GM12872 (cell line): ENCODE results near the gene UBE3B.

Experiments
- TF ChIP-seq, protein P1 (sequence below): IDR thresholded peaks from 3 replicates; pipeline ENCODE4 v1.5.1; 2011; ENCODE audit warnings: low read depth, mild to moderate bottlenecking, low read length, moderate library complexity; ENCODE audit not compliant: insufficient read depth

UBE3B gene

DNA sequence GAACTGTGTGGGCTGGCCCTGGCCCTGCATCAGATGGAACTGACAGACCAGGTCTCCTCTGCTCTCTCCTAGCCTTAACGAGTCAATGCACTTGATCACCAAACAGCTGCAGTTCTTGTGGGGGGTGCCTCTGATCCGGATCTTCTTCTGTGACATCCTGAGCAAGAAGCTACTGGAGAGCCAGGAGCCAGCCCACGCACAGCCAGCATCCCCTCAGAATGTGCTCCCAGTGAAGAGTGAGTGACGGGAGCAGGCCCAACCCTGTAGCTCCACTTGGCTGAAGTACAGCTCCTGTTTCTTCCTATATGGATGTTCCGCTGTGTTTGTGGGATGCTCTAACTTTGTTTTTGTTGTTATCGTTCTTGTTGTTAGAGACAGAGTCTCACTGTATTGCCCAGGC lies 23.9 kb downstream of the UBE3B start:
- TF ChIP-seq, protein P1, sequence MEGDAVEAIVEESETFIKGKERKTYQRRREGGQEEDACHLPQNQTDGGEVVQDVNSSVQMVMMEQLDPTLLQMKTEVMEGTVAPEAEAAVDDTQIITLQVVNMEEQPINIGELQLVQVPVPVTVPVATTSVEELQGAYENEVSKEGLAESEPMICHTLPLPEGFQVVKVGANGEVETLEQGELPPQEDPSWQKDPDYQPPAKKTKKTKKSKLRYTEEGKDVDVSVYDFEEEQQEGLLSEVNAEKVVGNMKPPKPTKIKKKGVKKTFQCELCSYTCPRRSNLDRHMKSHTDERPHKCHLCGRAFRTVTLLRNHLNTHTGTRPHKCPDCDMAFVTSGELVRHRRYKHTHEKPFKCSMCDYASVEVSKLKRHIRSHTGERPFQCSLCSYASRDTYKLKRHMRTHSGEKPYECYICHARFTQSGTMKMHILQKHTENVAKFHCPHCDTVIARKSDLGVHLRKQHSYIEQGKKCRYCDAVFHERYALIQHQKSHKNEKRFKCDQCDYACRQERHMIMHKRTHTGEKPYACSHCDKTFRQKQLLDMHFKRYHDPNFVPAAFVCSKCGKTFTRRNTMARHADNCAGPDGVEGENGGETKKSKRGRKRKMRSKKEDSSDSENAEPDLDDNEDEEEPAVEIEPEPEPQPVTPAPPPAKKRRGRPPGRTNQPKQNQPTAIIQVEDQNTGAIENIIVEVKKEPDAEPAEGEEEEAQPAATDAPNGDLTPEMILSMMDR: no peak

DNA sequence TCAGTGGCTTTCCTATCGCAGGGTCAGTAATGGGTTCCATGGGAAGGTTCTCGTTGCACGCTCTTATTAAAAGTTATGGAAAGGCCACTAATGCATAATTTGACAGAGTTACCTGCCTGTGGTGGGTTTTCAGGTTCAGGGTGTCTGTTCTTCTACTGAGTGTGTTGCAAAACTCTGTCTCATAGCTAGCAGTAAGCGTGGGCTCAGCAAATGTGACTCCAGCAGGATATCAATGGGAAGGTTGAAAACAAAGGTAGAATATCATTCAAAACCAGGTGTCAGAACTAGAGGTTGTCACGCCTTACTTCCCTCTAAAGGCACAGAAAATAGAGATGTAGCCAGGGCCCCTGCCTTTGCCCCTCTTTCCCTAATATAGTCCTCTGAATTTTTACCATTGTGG lies 24.9 kb downstream of the UBE3B start:
- TF ChIP-seq, protein P1: no peak

DNA sequence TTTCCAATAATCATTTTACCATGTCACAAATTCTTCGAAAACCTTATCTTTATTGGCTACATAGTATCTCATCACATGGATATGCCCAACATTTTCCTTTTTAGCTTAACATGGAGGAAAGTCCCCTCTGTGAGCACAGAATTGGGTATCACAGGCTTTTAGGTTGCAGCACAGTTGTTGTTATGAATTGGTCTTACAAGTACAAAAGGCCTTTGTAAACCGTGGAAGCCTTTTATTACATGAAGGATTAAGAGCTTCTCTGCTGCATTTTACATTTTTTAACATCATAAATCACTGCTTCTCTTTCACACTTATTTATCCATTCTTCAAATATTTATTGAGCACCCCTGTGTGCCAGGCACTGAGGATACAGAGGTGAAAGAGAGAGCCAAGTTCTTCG lies 26.2 kb downstream of the UBE3B start:
- TF ChIP-seq, protein P1: no peak

DNA sequence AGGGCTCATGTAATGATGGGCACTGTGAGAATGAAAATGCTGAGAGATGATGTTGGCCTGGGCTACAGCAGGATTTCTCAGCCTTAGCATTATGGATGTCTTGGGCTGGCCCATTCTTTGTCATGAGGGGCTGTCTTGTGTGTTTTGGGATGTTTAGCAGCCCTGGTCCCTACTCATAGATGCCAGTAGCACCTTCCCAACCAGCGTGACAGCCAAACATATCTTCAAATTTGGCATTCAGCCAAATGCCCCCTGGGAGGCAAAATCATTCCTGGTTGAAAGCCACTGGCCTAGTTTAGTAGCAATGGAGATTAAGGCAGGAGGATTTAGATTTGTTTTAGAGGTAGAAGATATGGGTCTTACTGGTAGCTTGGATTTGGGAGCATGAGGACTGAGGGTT lies 26.6 kb downstream of the UBE3B start:
- TF ChIP-seq, protein P1: no peak

DNA sequence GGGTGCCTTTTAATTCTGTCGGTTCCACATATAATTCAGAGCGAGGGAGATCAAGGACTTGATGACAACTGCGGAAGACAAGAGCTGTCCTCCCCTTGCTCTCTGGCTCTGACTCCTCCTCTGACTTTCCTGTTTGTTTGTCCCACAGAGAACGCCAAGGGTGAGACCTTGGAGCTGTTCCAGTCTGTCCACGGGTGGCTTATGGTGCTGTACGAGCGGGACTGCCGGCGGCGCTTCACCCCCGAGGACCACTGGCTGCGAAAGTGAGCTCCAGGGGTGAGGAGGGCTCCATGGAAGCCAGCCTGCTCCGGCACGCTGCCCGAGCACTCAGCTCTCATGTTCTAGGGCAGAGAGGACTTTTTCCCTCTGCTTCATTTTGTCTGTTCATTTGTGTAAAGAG lies 32.8 kb downstream of the UBE3B start:
- TF ChIP-seq, protein P1: no peak

DNA sequence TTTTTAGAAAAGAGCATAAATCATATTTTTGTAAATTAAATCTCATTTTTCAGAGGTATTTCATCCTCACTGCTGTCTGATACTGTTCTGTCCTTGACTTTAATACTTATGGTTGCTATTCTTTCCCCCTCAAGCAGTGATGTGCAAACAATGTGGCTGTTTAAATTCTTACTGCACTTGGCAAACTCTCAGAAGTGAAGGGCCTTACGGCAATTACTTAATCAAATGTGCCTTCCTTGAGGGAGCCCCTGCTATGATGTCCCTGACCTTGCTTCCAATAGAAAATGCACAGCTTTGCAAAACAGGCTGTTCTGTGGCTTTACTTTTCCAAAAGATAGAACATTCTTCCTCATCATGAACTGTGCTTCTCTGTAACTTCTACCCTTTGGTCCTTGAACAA lies 35.2 kb downstream of the UBE3B start:
- TF ChIP-seq, protein P1: no peak

DNA sequence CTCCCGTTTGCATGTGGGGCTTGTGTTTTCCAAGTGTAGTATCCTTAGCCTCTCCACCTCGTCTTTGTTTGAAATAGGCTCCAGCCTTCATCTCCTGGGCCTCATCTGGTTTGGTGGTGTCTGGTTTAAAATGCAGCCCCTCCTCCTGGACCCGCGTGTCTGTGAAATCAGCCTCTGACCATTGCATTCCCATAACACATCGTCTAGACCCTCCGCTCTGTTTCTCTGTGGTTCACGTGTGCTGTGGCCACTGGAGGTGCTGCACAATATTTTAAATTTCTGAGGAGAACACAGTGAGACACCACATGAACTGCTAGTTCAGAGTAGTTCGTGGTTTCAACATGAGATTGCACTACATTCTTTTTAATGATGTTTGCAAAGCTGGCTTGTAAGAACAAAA lies 35.6 kb downstream of the UBE3B start:
- TF ChIP-seq, protein P1: no peak

DNA sequence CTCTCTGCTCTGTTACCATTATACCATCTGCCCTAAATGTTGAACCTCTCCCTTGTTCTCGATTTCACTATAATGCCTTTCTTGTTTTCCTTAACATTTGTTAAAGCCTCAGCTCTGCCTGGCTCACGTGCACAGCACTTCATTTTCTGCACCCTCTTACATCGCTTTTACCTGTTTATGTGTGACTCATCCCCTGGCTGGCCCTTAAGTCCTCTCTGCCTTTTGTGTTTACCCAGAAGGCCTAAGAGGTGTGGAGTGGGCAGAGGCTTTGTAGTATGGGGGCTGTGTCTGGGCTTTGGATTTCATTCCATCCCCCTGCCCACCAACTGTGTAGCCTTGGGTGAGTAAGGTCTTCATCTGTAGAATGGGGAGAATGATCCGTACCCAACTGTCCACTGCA lies 36.5 kb downstream of the UBE3B start:
- TF ChIP-seq, protein P1: no peak
